Stimulated activated CD4-positive, alpha-beta T cell treated with anti-CD3 and anti-CD28 coated beads, Interleukin-4, amount 100 ng/mL, for 1 hour (primary cell): ENCODE measurements around the gene PCSK6.
"Not testable (repeated sequence)": the region's sequence is repeated elsewhere in the genome, so short reads cannot be mapped to it uniquely, and the experiment has no call there.

Experiments
- DNase-seq: peaks from one replicate; pipeline ENCODE4 v3.0.0-alpha.2; 2020

Gene PCSK6

GRCh38 chr15:101303408-101303807 is 186.1 kb downstream of the PCSK6 start:
- DNase-seq: no peak

DNA sequence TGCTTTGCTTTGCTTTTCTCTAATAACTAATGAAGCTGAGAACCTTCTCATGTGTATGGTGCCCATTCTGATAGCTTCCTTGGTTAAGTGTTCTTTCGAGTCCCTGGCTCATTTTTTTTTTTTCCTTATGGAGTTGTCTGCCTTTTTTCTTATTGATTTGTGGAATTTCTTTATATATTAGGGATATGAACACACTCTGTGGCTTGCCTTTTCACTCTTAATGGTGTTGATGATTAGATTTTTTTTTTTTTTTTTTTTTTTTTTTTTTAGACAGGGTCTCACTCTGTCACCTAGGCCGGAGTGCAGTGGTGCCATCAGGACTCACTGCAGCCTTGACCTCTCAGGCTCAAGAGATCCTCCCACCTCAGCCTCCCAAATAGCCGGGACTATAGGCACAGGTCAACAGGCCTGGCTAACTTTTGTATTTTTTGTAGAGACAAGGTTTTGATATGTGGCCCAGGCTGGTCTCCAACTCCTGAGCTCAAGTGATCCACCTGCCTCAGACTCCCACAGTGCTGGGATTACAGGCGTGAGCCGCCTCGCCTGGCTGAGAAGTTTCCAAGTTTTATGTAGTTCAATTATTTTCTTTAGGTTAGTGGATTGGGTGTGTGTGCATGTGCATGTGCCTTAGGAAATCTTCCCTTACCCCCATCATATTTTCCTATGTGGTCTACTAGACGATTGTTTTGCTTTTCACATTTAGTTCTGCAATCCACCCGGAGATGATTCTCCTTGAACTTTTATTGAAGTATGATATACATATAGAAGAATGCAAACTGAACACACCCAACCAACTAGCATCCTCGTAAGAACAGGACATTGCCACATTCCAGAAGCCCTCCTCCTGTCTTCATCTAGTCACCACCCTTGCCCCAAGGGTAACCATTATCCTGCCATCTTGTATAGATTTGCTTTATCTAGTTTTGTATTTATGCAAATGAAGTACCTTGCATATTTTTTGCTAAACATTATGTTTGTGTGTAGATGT is 192.8 kb downstream of the PCSK6 start:
- no peak for DNase-seq

- DNase-seq: no peak
Measured at GRCh38 chr15:101295607-101296161, 193.8 kb downstream of the PCSK6 start.

DNA sequence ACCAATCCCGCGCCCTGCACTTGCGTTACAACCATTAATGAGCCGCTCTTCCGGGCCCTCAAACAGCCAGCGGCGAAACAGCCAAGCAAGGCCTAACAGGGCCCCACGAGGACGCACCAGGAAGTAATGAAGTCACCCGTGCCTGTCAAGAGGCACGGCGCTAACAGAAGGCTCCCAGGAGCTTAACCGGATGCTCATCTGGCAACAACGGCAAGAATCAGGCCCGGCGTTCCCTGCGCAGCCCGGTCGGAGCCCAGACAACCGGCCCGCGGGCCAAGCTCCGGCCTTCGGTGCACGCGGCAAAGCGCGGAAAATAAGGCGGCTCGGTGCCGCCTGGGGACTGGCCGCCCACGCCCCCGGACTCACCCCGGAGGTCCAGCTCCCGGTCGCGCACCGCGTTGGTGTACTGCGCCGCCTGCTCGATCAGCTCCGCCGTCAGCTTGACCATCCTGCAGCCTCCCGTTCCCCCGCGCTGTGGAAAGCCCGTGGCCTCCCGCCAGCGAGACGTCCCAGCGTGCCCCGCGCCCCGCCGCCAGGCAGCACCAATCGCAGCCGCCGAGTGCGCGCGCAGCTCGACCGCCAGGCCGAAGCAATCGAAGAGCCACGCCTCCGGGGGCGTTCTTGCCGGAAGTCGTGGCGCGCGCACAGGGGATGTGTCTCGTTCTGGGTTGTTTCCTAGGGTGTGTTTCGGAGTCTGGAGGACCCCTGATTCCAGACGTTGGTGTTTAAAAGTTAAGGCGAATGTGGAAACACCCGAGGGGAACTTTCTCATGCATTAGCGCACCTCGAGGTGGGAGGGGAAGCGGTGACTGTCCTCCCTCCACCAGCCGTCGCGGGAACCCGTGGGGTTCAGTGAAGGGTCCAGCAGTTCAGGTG is 194.5 kb downstream of the PCSK6 start, which contains the start of gene SNRPA1:
Gene SNRPA1 (minus strand): TSS at position 518 of the 876 bp plus-strand sequence. CDS start 70 bp downstream, at position 448.
- peak; percentile 99 for DNase-seq

DNA sequence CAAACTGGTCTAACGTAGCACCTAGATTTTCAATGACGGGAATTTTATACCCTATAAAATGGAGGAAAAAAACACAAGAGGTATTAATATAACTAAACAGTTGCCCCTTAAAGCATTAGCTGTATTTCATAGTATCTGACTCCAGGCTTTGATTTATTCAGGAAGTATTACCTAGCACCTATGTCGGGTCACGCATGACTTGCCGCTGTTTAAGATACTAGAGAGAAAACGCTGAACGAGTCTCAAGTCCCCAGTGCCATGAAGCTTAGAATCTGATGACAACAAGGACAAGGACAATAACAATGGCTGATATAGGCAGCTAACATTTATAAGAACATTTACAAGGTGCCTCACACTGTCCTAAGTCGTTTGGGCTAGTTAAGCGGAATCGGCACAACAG is 196.4 kb downstream of the PCSK6 start:
- DNase-seq: no peak

GRCh38 chr15:101288905-101289513 is 200.5 kb downstream of the PCSK6 start:
- DNase-seq: no peak

DNA sequence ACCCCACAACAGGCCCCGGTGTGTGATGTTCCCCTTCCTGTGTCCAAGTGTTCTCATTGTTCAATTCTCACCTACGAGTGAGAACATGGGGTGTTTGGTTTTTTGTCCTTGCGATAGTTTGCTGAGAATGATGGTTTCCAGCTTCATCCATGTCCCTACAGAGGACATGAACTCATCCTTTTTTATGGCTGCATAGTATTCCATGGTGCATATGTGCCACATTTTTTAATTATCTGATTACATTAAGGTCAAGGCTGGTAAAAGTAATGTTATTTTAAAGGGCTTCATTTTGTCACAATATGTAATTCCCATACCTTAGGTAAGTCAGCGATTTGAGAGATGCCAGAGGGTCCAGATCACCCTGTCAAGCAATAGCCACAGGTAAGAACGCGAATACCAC is 202.2 kb downstream of the PCSK6 start:
- DNase-seq: not testable (repeated sequence)

DNA sequence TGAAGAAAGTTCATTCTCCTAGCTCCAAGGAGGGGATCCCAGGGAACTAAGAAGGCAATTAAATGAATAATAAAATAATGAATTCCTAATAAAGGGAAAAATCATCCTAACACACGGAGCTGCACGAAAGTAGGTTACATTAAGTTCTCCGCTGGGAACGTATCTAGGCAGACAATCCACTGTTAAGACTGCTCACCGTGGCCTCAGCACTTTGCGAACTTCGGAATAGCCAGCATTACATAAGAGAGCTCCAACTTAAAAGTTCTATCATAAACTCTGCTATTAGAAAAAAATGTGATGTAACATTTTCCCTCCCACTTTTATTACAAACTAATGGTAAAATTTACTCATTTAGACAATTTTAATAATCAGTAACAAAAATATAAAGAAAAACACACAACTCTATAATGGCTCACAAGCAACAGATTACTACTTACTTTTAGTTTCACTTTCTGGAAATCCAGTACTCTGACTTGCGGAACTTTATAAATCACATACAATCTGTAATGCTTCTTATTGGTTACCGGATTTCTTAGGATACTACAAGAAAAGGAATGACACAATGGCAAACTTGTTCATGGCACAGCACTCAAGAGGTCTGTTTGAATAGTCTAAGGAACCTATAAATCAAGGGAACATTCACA is 202.9 kb downstream of the PCSK6 start:
- no peak for DNase-seq

- DNase-seq: no peak
Measured at GRCh38 chr15:101283931-101284330, 205.6 kb downstream of the PCSK6 start.

- no peak for DNase-seq
Measured at GRCh38 chr15:101280007-101280406, 209.5 kb downstream of the PCSK6 start.

DNA sequence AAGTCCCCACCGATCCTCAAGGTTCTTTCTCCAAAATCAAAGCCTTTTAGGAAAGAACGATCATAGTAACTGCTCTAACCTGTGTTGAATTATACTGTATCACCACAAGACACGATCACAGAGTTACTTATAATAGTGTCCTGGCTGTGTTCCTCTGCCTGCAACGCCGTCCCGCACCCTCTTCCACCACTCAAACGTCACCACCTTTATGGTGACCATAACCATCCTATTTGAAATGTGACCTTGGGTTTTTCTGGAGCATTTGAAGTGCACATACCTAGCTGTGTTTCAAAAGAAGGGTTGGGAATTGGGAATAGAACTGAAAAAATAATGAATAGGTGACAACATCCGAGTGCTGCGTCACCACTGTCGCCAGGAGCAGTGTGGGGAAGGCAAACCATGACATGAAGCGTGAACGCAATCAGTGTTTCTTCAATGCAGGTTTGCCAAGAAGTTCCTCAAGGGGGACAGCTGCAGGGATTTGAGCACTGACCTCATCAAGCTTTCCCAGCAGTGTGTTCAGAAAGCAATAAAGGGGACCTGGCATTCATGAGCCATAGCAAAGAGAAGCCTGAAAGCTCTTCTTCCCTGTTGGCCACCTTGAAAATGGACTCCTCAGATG is 211.5 kb downstream of the PCSK6 start:
- no peak for DNase-seq

GRCh38 chr15:101277038-101277822 is 212.3 kb downstream of the PCSK6 start, which contains the start of gene SELENOS:
Gene SELENOS (minus strand): TSS chr15:101277485. CDS start chr15:101277417, 68 bp downstream.
- DNase-seq: peak; percentile 91

DNA sequence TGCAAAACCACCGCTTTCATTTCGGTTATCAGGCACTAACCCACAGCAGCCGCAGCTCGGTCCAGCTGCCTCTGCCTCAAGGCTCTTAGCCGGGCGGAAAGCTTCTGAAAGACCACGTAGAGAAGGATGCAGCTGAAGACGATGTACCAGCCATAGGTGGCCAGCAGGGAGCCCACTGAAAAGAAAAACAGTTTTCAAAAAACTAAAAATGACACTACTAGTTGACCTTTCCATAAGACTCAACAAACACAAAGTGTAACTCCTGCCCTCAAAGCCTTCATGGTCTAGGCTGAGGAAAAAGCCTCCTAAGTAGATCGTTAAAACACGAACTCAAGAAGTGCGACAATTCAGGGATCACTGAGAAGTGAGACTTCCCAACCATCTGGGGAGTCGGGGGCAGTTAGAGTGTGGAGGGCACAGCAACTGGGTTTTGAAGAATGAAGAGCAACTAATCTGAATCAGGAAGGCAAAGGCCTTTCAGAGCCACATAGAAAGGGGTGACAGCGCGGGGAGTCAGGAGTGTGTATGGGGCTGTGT is 212.9 kb downstream of the PCSK6 start:
- DNase-seq: no peak

DNA sequence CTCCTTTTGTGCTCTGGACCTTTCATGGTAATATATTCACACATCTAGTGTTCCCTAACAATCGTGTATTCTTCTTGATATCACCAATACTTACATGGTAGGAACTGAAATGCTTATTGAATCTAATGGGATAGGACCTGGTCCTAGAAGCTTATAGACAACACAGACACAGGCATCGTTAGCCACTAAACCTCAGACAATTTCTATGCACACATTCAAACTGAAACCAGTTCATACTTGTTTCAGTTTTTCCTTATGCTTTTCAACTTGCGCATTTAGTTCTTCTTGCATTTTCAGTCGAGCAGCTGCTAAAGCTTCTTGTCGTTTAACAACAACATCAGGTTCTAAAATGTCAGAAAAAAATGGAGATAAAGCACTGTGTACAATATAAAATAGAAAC is 214.5 kb downstream of the PCSK6 start:
- no peak for DNase-seq

GRCh38 chr15:101273534-101273933 is 216.0 kb downstream of the PCSK6 start:
- no peak for DNase-seq

- DNase-seq: no peak
Measured at GRCh38 chr15:101272584-101272983, 216.9 kb downstream of the PCSK6 start.

DNA sequence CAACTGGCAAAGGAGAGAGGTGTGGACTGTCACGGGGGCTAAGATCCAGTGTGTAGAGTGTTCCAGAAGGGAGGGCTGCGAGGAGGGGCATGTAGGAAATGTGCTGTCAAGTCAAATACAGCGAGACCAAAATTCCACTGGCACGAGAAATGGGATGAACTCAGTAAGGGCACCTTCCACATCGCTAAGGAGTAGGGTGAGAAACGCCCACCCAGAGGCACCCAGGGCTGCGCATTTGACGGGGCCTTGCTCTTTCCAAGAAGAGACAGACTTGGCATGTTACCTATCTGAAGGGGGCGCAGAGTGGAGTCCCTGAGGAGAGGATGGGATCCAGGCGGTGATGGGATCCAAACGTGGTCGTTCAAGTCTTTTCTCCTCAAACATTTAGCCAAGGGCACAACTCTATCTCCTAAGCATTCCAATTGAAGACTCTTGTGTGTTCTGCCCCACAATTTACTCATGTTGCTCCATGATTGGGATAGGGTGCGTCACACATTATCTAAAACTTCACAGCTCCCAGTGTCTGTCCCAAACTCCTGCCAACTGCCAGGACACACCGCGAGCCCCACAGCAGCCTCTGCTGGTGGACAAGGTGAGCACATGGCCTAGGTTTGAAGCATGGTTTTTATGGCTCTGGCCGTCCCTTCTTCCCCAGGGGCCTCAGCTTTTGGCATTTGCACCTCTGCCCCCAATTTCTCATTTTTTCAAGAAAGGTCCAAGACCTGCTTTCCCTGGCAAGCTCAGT is 219.9 kb downstream of the PCSK6 start:
- DNase-seq: no peak

- no peak for DNase-seq
Measured at GRCh38 chr15:101267320-101268104, 222.0 kb downstream of the PCSK6 start.

GRCh38 chr15:101266787-101267186 is 222.7 kb downstream of the PCSK6 start:
- DNase-seq: no peak
